K562 (cell line): Measurements from ENCODE around the gene KCNH8. TPM values are rescaled to one million over a fixed set of nuclear protein-coding genes. Genes with fewer than 3 reads are reported as not detected.

Experiments used
- ATAC-seq: fragments of 200-7000 bp; cut with Tn5 transposase; 3 replicates; pipeline ENCODE4 v1.9.1; 2020; ENCODE audit warnings: moderate library complexity
- BruUV-seq: library from RNA; stranded (reverse); fragments of 400-500 nt; replicated peaks from 2 replicates; lab custom pipeline; 2021; lab: Mats Ljungman, UMichigan
- CTCF ChIA-PET: fragments of 300-600 bp; formaldehyde crosslinking; extraction: SDS; loops from one replicate; lab custom pipeline; 2021; ENCODE audit warnings: low intra/inter-chr PET ratio; lab: Yijun Ruan, JAX
- POLR2A ChIA-PET: fragments of 300-600, 350-650 bp; sonication (Branson Sonifier 250); formaldehyde crosslinking; extraction: SDS; loops from one replicate; lab custom pipeline; 2021; ENCODE audit warnings: antibody characterized with exemption, inconsistent platforms; lab: Yijun Ruan, JAX
- DNase-seq, 4 experiments: peaks; one replicate each; pipeline versions ENCODE4 v3.0.0 to v3.0.0-alpha.2; 2011 to 2018; ENCODE audit warnings: low spot score in 3 of 4, mixed read lengths in 3 of 4; ENCODE audit errors: extremely low read depth in 1 of 4
- FAIRE-seq: peaks from 2 replicates; lab custom pipeline; 2011; peaks lifted over from hg19 to GRCh38; lab: Jason Lieb, UNC
- H2AFZ ChIP-seq: 2 replicates; pipeline ENCODE4 v1.6.0; 2011; ENCODE audit warnings: low read depth, low read length, control low read depth, inconsistent platforms
- H3K27ac ChIP-seq: fragments of 200-600 bp; 3 replicates; pipeline ENCODE4 v1.8.0; 2011; ENCODE audit warnings: low read depth, mild to moderate bottlenecking, control low read depth, inconsistent platforms, low read length, moderate library complexity, mixed read lengths; ENCODE audit errors: extremely low read depth
- H3K27me3 ChIP-seq, 2 experiments: fragments of 300-600 bp in 1 of 2; 2 replicates in 1 of 2; 3 replicates in 1 of 2; pipeline versions ENCODE4 v1.6.0 to v1.8.0; 2011; ENCODE audit warnings: inconsistent platforms in 2 of 2, low read length in 2 of 2, mild to moderate bottlenecking in 1 of 2, mixed read lengths in 1 of 2, moderate library complexity in 1 of 2; ENCODE audit not compliant: control insufficient read depth in 2 of 2, insufficient read depth in 2 of 2
- H3K36me3 ChIP-seq: fragments of 300-600 bp; 3 replicates; pipeline ENCODE4 v1.8.0; 2011; ENCODE audit warnings: mild to moderate bottlenecking, low read length, inconsistent platforms; ENCODE audit not compliant: control insufficient read depth, insufficient read depth
- H3K4me1 ChIP-seq, 2 experiments: fragments of 200-600 bp in 1 of 2; replicated peaks in 1 of 2; 2 replicates in 1 of 2; 3 replicates in 1 of 2; pipeline versions ENCODE4 v1.5.1 to v1.8.0; 2011; ENCODE audit warnings: inconsistent platforms in 2 of 2, low read length in 2 of 2, mild to moderate bottlenecking in 1 of 2, mixed read lengths in 1 of 2, moderate library complexity in 1 of 2; ENCODE audit not compliant: control insufficient read depth in 2 of 2, insufficient read depth in 2 of 2
- H3K4me2 ChIP-seq: 2 replicates; pipeline ENCODE4 v1.6.1; 2011; ENCODE audit warnings: low read length, control low read depth, inconsistent platforms, mixed read lengths; ENCODE audit not compliant: insufficient read depth
- H3K4me3 ChIP-seq: fragments of 200-600 bp; sonication (generic), shearing (Covaris generic); 2 replicates; pipeline ENCODE4 v1.5.1; 2016; ENCODE audit warnings: control low read depth, inconsistent platforms
- H3K79me2 ChIP-seq: fragments of 200-600 bp; 3 replicates; pipeline ENCODE4 v1.8.0; 2011; ENCODE audit warnings: low read length, inconsistent platforms; ENCODE audit not compliant: control insufficient read depth, insufficient read depth
- H3K9ac ChIP-seq, 2 experiments: 2 replicates each; pipeline versions ENCODE4 v1.6.0 to v1.6.1; 2011; ENCODE audit warnings: low read depth in 2 of 2, low read length in 2 of 2, control low read depth in 1 of 2, inconsistent platforms in 1 of 2, mild to moderate bottlenecking in 1 of 2, mixed read lengths in 1 of 2; ENCODE audit not compliant: insufficient read depth in 1 of 2
- H3K9me1 ChIP-seq: one replicate; pipeline ENCODE4 v1.6.0; 2011; ENCODE audit warnings: inconsistent platforms, mild to moderate bottlenecking, low read length, moderate library complexity; ENCODE audit not compliant: control insufficient read depth, insufficient read depth
- H3K9me3 ChIP-seq: replicated peaks from 2 replicates; pipeline ENCODE4 v1.5.1; 2011; ENCODE audit warnings: low read depth, low read length, inconsistent platforms; ENCODE audit not compliant: control insufficient read depth, insufficient read depth
- H4K20me1 ChIP-seq: replicated peaks from 2 replicates; pipeline ENCODE4 v1.6.1; 2011; ENCODE audit warnings: low read length, inconsistent platforms, mixed read lengths; ENCODE audit not compliant: control insufficient read depth, insufficient read depth
- ATF3 ChIP-seq, 2 experiments: fragments of 450-650 bp in 1 of 2; sonication (generic) in 1 of 2; formaldehyde crosslinking in 1 of 2; IDR thresholded peaks in 1 of 2; conservative IDR thresholded peaks in 1 of 2; 2 replicates each; pipeline versions ENCODE4 v1.6.1 to v1.8.1; 2016 to 2023; ENCODE audit warnings: mild to moderate bottlenecking in 2 of 2, moderate library complexity in 2 of 2, inconsistent platforms in 1 of 2, missing genetic modification reagents in 1 of 2
- E2F5 ChIP-seq: sonication (generic); formaldehyde crosslinking; IDR thresholded peaks from 2 replicates; pipeline ENCODE4 v1.8.0; 2022; ENCODE audit warnings: mild to moderate bottlenecking, missing genetic modification reagents
- IRF9 ChIP-seq: fragments of 450-650 bp; IDR thresholded peaks from 2 replicates; pipeline ENCODE4 v1.6.1; 2016; ENCODE audit warnings: missing biosample characterization, missing genetic modification characterization
- MAX ChIP-seq: sonication (generic); formaldehyde crosslinking; IDR thresholded peaks from 2 replicates; pipeline ENCODE4 v1.9.0; 2022; ENCODE audit warnings: mild to moderate bottlenecking, missing genetic modification reagents
- MEF2D ChIP-seq: conservative IDR thresholded peaks from 2 replicates; pipeline ENCODE4 v1.6.1; 2016; ENCODE audit warnings: low read depth, missing genetic modification characterization, missing compliant biosample characterization
- NCOA1 ChIP-seq: fragments of 450-650 bp; IDR thresholded peaks from 2 replicates; pipeline ENCODE4 v1.6.1; 2016; ENCODE audit warnings: low read depth
- PHB ChIP-seq: fragments of 250-450 bp; sonication (Bioruptor Pico); IDR thresholded peaks from 2 replicates; pipeline ENCODE4 v1.5.0; 2021
- POLR2AphosphoS2 ChIP-seq: IDR thresholded peaks from 2 replicates; pipeline ENCODE4 v1.6.1; 2012; ENCODE audit warnings: low read length, improper control_type of control experiment
- POLR3G ChIP-seq: IDR thresholded peaks from 2 replicates; pipeline ENCODE4 v1.6.1; 2011; ENCODE audit not compliant: insufficient read length, insufficient replicate concordance; ENCODE audit errors: extremely low read depth
- SMARCA5 ChIP-seq: fragments of 450-650 bp; IDR thresholded peaks from 2 replicates; pipeline ENCODE4 v1.6.1; 2016
- ZKSCAN1 ChIP-seq: fragments of 150-350 bp; IDR thresholded peaks from 2 replicates; pipeline ENCODE4 v1.6.1; 2016; ENCODE audit warnings: low read depth, low read length
- ZNF121 ChIP-seq: sonication (generic); formaldehyde crosslinking; conservative IDR thresholded peaks from 2 replicates; pipeline ENCODE4 v1.8.0; 2022; ENCODE audit warnings: missing genetic modification reagents
- ZNF24 ChIP-seq: fragments of 450-650 bp; IDR thresholded peaks from 2 replicates; pipeline ENCODE4 v1.6.1; 2016
- ZNF764 ChIP-seq: fragments of 250-450 bp; sonication (Bioruptor Pico); IDR thresholded peaks from 2 replicates; pipeline ENCODE4 v1.4.0; 2020; ENCODE audit warnings: low read depth, mild to moderate bottlenecking, moderate library complexity
- WGBS: fragments of 100-300 bp; shearing (Covaris generic); methylation state at CpG from one replicate; pipeline ENCODE4 v1.1.6; 2016; ENCODE audit warnings: low coverage, mixed read lengths; ENCODE audit not compliant: insufficient coverage; ENCODE audit errors: missing lambda C conversion rate; 5-methylcytosine and 5-hydroxymethylcytosine counted together
- in situ Hi-C: fragments of 300-500 bp; cut with MboI; formaldehyde crosslinking; loops from 4 replicates; pipeline ENCODE4 v1.15.0; 2018; ENCODE audit warnings: inconsistent platforms, mixed read lengths
- intact Hi-C: fragments of 100-400 bp; cut with micrococcal nuclease; formaldehyde crosslinking; loops from 2 replicates; pipeline ENCODE4 v1.14.2; 2022
- polyA plus RNA-seq, 8 experiments: library from polyadenylated mRNA; depleted of rRNA in 4 of 8; stranded (reverse) in 5 of 8; unstranded in 3 of 8; fragments of >200 nt; fragmentation: Nextera tagmentation in 2 of 8; fragmentation: Illumina TruSeq in 1 of 8; extraction: Ambion mirVana in 2 of 8; extraction: Trizol in 1 of 8; gene quantifications; 2 replicates each; pipeline versions ENCODE4 v1.2.1 to v1.2.3, GENCODE V29; 2011 to 2014; ENCODE audit warnings: inconsistent platforms in 1 of 8, missing spikeins in 1 of 8
- total RNA-seq, 7 experiments: library from RNA; depleted of rRNA in 6 of 7; stranded (reverse); fragments of >200 nt in 6 of 7; fragmentation: Illumina TruSeq in 2 of 7; extraction: Trizol in 2 of 7; gene quantifications; 2 replicates each; pipeline versions ENCODE4 v1.2.1 to v1.2.3, GENCODE V29; 2011 to 2021; ENCODE audit warnings: low replicate concordance in 1 of 7

The KCNH8 gene
- total and polyA plus RNA-seq, 9 of the 15 experiments (the other 6 are each of a cell fraction or from before 2014, with no cell fraction given) = 0.02 to 0.08 (median 0.04) TPM; not detected in 6

- TF ChIP-seq MEF2D (no peak), POLR2AphosphoS2 (no peak), NCOA1 (no peak), ATF3 (IDR thresholded peaks at IDR 0.05) (no peak), ATF3 (CRISPR knock-in tag; conservative IDR thresholded peaks at IDR 0.05) (no peak)
Measured at GRCh38 chr3:19114461-19114860, 33.8 kb upstream of the KCNH8 start (continued).

- no peaks in the 10 kb centered on the region for H3K36me3 ChIP-seq
- no peak for ATAC-seq
- H3K27ac ChIP-seq = no peak overlapping the region
- H4K20me1 ChIP-seq = no peaks in the 10 kb centered on the region
- no peaks in the 10 kb centered on the region for H3K4me1 ChIP-seq
- H3K79me2 ChIP-seq = no peaks in the 10 kb centered on the region
- no peak for TF ChIP-seq SMARCA5
- TF ChIP-seq PHB (CRISPR knock-in tag) = no peak
- TF ChIP-seq POLR3G = no peak
- no peak for TF ChIP-seq ZKSCAN1
- no peak for TF ChIP-seq E2F5 (CRISPR knock-in tag)
- TF ChIP-seq ZNF24 = no peak
- no peak for TF ChIP-seq ZNF121
- TF ChIP-seq ZNF764 (CRISPR knock-in tag) = no peak
- no peak for TF ChIP-seq IRF9 (tag)
- no peak for TF ChIP-seq MAX (CRISPR knock-in tag)
- DNase-seq = no peak
- no peak for FAIRE-seq
- H3K4me3 ChIP-seq = no peak overlapping the region
- H3K9ac ChIP-seq = no peak overlapping the region
- intact Hi-C loops (no loop called here), in situ Hi-C loops (no loop called here)
- no TSS peak for BruUV-seq
- CTCF ChIA-PET = no interaction called here
- no peaks in the 10 kb centered on the region for H3K27me3 ChIP-seq
- H2AFZ ChIP-seq = no peak overlapping the region
- no peak overlapping the region for H3K4me2 ChIP-seq
- H3K9me1 ChIP-seq = no peaks in the 10 kb centered on the region
- no peaks in the 10 kb centered on the region; the same call in 1 of the 2 replicates for H3K9me3 ChIP-seq
- 0% methylated on average over 2 of the region's 2 CpGs for WGBS
- POLR2A ChIA-PET = no interaction called here
Measured at GRCh38 chr3:19116239-19116638, 32.1 kb upstream of the KCNH8 start.
